Smooth muscle cell of bladder (primary cell): ENCODE measurements around the gene PRAMEF12. TPM values are rescaled to one million over a fixed set of nuclear protein-coding genes. Genes with fewer than 3 reads are reported as not detected.

Experiments
- total RNA-seq: library from RNA; depleted of rRNA; stranded (reverse); fragments of >200 nt; gene quantifications from 2 replicates; pipeline ENCODE4 v1.2.3, GENCODE V29; 2014

PRAMEF12 gene
- total RNA-seq = not detected in 2 replicates

GRCh38 chr1:12773438-12773837 is at the start of gene PRAMEF12:
TSS of gene PRAMEF12 (plus strand) at chr1:12773738. CDS start at chr1:12774868, 1,130 bp downstream.

DNA sequence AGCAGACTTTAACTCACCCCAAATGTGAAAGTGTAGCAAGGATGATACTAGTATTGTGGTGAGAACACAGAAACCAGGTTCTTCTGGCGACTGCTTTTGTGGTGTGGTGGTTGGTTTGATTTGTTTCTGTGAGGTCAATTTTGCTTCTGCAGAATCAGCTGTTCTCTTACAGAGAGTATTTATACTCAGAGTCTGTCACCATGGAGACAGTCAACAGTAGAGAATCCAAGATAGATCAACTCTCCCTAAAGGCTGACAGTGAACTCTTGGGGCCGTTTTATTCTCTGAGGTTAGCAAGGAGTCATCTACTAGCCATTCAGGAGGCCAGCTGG is 27.6 kb upstream of the PRAMEF12 start, which contains the start of gene CFAP107:
Gene CFAP107, plus strand, starts transcription at position 209 of the 332 bp plus-strand sequence. CDS start 231 bp downstream, outside the sequence.

DNA sequence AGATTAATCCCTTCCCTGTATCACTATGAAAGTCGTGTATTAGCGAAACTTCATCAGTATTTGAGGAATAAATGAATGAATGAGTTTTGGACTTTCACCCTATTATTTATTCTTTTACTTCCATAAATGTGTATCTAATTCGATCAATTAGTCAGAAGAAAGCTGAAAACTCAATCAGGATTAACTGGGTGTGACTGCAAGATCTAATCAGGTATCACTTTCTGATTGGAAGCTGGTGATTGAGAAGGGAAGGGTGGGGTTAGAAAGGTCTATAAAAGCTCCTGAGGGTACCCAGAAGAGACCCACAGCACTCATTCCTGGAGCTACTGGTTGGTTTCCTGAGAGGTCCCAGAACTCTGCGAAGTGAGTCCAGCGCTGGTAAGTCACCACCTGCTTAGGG is 17.6 kb downstream of the PRAMEF12 start, which contains the start of gene PRAMEF1:
Gene PRAMEF1, plus strand, starts transcription at position 301 of the 400 bp plus-strand sequence. CDS start 1,831 bp downstream, outside the sequence.

Other genes starting within 250 kb of the PRAMEF12 start
- gene DHRS3, start 155.5 kb upstream of the PRAMEF12 start, total RNA-seq = 310 and 918 TPM in 2 replicates
- gene AADACL4, start 129.7 kb upstream of the PRAMEF12 start, total RNA-seq = under 0.01 and 0.83 TPM in 2 replicates
- gene AADACL3, start 57.6 kb upstream of the PRAMEF12 start, total RNA-seq = not detected in 2 replicates
- not detected in 2 replicates for gene CFAP107, start 27.5 kb upstream of the PRAMEF12 start, total RNA-seq
- not detected in 2 replicates for gene PRAMEF1, start 17.7 kb downstream of the PRAMEF12 start, total RNA-seq
- gene PRAMEF11, start 57.7 kb downstream of the PRAMEF12 start, total RNA-seq = not detected in 2 replicates
- not detected in 2 replicates for gene HNRNPCL1, start 75.0 kb downstream of the PRAMEF12 start, total RNA-seq
- not detected in 2 replicates for gene PRAMEF2, start 83.3 kb downstream of the PRAMEF12 start, total RNA-seq
- gene PRAMEF4, start 112.5 kb downstream of the PRAMEF12 start, total RNA-seq = not detected in 2 replicates
- not detected in 2 replicates for gene PRAMEF10, start 124.5 kb downstream of the PRAMEF12 start, total RNA-seq
- gene PRAMEF7, start 142.9 kb downstream of the PRAMEF12 start, total RNA-seq = not detected in 2 replicates
- not detected in 2 replicates for gene PRAMEF6, start 173.8 kb downstream of the PRAMEF12 start, total RNA-seq